Activated CD4-positive, CD25-positive, alpha-beta regulatory T cell treated with anti-CD3 and anti-CD28 coated beads, Interleukin-2, amount 50 U/mL, for 16 hours (primary cell): ENCODE data around the gene BRD1.

ENCODE experiments used
- DNase-seq: peaks from one replicate; pipeline ENCODE4 v3.0.0-alpha.2; 2020; ENCODE audit warnings: low read depth, low spot score

The BRD1 gene

GRCh38 chr22:49801391-49802060 lies 26.1 kb downstream of the BRD1 start:
- DNase-seq = no peak

GRCh38 chr22:49800408-49801238 lies 27.1 kb downstream of the BRD1 start:
- DNase-seq = no peak

DNA sequence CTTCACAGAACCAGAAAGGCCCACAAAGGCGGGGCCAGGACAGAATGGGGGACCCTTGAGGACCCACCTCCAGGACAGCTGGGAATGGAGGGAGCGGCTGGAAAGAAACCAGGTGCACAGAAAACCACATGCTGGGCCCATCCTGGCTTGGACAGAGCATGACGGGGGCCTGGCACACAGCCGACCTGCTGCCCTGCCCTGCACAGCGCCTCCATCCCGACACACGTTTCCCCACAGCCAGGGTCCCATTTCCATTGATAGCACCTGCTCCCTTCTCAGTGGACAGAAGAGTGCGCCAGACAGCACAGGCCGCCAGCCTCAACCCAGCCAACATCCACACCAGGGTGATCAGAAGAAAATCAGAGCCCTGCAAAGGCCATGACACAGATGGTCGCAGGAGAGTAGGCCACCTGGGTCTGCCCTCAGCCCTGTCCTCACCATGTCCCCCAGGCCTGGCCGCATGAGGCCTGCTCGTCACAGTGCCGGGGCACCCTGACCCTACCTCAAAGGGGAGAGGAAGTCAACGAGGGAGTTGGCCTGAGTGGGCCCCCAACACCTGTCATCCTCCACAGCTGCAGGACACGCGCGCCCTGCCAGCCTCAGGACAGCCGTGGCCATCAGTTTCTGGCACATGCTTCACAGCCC lies 28.1 kb downstream of the BRD1 start:
- DNase-seq = no peak

DNA sequence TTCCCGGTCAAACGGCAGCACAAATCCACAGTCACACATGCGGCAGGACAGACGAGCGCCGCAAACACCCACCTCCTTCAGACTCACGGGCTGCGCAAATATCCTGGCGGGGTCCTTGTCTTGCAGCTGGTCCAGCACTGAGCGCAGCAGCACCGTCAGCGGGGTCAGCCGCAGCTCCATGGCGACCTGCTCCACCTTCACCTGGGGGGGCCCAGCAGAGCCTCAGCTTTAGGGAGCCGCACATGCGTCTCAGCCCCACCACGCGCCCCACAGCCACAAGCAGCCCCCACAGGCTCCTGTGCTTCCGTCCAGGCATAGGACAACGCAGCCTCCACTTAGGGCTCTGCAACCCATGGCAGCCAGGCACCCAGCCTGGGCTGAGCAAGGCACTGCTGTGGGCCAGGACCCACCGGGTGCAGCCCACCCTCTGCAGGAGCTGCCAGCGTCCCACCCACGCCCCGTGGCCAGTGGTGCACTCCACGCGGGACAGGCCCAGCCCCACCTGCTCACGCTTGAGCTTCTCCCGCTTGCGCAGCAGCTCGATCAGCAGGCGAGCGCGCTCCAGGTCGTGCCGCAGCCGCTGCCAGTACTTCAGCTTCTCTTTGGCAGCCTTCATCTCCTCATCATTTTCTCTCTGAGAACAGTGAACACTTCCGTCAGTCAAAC lies 29.1 kb downstream of the BRD1 start:
- DNase-seq = no peak

DNA sequence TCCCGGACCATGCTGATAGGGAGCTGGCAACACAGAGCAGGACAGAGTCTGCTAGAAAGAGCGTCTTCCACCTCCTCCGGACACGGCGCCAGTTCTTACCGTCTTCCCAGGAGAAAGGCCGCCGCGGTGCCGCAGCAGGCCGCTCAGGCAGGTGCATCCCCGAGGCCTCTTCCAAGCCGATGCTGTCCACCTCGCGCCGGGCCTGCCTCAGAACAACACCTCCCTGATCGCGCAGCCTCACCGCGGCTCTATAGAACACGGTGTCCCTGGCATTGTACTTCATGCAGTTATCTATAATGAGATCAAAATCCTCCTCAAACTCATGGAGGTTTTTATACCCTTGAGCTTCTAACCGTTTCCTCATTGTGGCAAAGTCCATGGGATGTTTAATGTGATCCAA lies 30.0 kb downstream of the BRD1 start:
- no peak for DNase-seq

DNA sequence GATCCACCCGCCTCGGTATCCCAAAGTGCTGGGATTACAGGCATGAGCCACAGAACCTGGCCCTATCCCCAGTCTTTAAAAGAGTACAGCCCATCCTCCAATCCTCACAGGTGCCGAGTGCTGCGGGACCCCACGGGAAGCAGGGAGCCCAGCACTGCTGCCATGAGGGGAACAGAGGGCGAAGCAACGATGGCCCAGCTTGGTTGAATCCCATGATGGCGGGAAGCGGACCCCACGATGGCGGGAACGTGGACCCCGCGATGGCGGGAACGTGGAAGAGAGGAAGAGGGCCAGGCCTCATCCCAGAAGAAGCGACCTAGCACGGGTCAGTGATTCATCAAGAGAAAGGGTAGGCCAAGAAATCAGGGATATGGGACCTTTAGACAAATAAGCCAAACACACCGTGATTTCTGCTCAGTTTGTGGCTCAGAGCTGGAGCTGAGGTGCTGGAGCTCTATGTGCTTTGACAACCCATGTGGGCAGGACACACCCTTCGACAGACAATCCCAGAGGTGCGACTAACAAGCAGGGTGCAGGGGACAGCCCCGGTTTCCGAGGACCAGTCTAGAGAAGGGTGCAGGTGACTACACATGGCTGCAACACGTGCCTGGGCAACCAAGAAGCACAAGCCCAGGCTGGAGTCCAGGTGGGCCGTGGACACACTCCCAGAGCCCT lies 30.9 kb downstream of the BRD1 start:
- no peak for DNase-seq

- DNase-seq = no peak
Measured at GRCh38 chr22:49795521-49795920, 32.2 kb downstream of the BRD1 start.

GRCh38 chr22:49793871-49794270 lies 33.8 kb downstream of the BRD1 start:
- no peak for DNase-seq

GRCh38 chr22:49793296-49793695 lies 34.4 kb downstream of the BRD1 start:
- DNase-seq = no peak

- no peak for DNase-seq
Measured at GRCh38 chr22:49792107-49792506, 35.6 kb downstream of the BRD1 start.

GRCh38 chr22:49791682-49792081 lies 36.0 kb downstream of the BRD1 start:
- no peak for DNase-seq

GRCh38 chr22:49790912-49791311 lies 36.8 kb downstream of the BRD1 start:
- DNase-seq = no peak

DNA sequence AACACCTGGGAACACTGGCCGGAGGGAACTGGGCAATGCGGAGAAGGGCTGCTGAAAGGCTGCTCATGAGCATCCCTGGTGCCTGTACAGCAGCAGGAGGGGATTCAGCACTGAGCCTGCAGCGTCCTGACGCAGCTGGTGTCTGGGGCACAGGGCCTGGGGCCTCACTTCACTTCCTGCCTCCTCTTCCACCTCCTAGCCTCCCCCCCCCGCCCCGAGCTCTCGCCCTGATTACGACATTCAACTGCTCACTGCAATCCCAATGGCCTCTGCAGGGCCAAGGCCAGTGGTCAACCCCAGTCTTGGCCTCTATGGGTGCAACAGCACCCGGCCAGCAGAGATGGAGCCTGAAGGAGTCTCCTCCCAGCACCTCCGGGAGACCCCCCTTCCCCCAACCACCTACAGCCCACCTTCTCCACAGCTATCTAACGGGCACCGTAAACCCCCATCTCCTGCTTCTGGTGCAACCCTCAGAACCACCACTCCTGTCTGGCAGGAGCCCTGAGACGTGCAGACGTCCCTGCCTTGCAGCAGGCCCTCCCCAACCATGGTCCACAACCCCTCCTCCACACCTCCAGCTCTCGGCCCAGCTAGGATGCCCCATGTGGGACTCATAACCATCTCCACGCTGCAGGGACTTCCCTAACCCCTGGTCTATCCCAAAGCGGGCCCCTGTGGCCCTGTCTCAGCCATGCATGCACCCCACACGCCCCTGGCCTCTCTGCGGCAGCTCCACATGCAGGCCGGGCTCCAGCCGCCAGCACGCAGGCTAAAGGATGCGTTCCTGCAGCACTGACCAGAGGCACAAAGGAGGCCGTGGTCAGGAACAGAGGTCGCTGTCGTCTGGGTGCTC lies 38.2 kb downstream of the BRD1 start:
- DNase-seq = no peak

DNA sequence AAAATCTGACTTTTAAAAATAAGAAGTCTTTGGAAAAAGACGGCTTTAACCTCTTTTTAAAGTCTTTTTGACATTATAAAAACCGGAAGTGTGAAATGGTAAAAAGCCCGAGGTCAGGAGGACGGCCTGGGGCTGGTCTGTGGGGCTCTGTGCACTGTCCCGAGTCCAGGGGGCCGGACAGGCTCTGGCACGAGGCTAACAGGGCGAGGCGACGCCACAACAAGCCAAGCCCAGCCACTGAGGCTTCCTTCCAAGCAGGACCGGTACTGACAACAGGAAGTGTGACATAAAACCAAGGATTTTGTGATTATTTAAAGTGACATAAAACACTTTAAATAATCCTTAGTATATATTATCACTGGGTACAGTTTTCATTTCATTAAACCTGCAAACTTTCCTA lies 39.2 kb downstream of the BRD1 start:
- DNase-seq = no peak

GRCh38 chr22:49787861-49788260 lies 39.8 kb downstream of the BRD1 start:
- DNase-seq = no peak

- DNase-seq = no peak
Measured at GRCh38 chr22:49786976-49787706, 40.5 kb downstream of the BRD1 start.

- no peak for DNase-seq
Measured at GRCh38 chr22:49785841-49786471, 41.7 kb downstream of the BRD1 start.

GRCh38 chr22:49785046-49785521 lies 42.6 kb downstream of the BRD1 start:
- DNase-seq = no peak

GRCh38 chr22:49784630-49784971 lies 43.1 kb downstream of the BRD1 start:
- no peak for DNase-seq
